ENCODE measurements around the gene ECSIT. TPM values are rescaled to one million over a fixed set of nuclear protein-coding genes. Genes with fewer than 3 reads are reported as not detected.
"Not testable (repeated sequence)": the region's sequence is repeated elsewhere in the genome, so short reads cannot be mapped to it uniquely, and the experiment has no call there.

Gene ECSIT
- total RNA-seq, 3 donors from 2014 or later (not counting 1 experiment from before 2014, with no cell fraction given), result 23.6 to 24.5 (median 24.1) TPM

GRCh38 chr19:11566164-11566563 is 37.2 kb upstream of the ECSIT start:
- Mint-ChIP-seq H3K27me3 (ENCODE audit: low read depth in 2 of 2) (no peaks in the 10 kb centered on the region), H3K4me1 (peaks cover 7 to 9% of the 10 kb centered on the region in 2 donors), H3K27ac (peak overlapping the region in 1 of 2 donors; percentile 78), H3K9me3 (no peaks in the 10 kb centered on the region), H3K4me3 (peak overlapping the region; percentile 47), H3K36me3 (no peaks in the 10 kb centered on the region)
- H3K27me3 ChIP-seq (ENCODE audit: control insufficient read depth, insufficient read depth, low read length), result no peaks in the 10 kb centered on the region
- intact Hi-C loops (cut with micrococcal nuclease), result no loop called here
- H3K9me3 ChIP-seq (ENCODE audit: control insufficient read depth, insufficient read depth, low read length), result no peaks in the 10 kb centered on the region
- no peak for TF ChIP-seq CTCF (IDR thresholded peaks at IDR 0.05)
- H3K4me3 ChIP-seq (ENCODE audit: low read length), result no peak overlapping the region
- WGBS (ENCODE audit: insufficient coverage), result 85% methylated on average over 2 of the region's 2 CpGs
- H3K36me3 ChIP-seq (ENCODE audit: control insufficient read depth, insufficient read depth, low read length), result no peaks in the 10 kb centered on the region
- DNase-seq (no peak), ATAC-seq (no peak)
- peaks cover 15% of the 10 kb centered on the region for H3K4me1 ChIP-seq (ENCODE audit: control insufficient read depth, insufficient read depth, low read length)
- no peak overlapping the region for H3K27ac ChIP-seq (ENCODE audit: low read length)

GRCh38 chr19:11565649-11565980 is 36.7 kb upstream of the ECSIT start:
- WGBS (ENCODE audit: insufficient coverage), result 81% methylated on average over 3 of the region's 5 CpGs
- H3K36me3 Mint-ChIP-seq; H3K27me3 ChIP-seq (ENCODE audit: control insufficient read depth, insufficient read depth, low read length); H3K4me3 Mint-ChIP-seq; H3K4me3 ChIP-seq (ENCODE audit: low read length); H3K27me3 Mint-ChIP-seq (ENCODE audit: low read depth in 2 of 2); H3K27ac Mint-ChIP-seq; ATAC-seq; H3K27ac ChIP-seq (ENCODE audit: low read length); intact Hi-C loops (cut with micrococcal nuclease); DNase-seq; H3K36me3 ChIP-seq (ENCODE audit: control insufficient read depth, insufficient read depth, low read length); H3K9me3 Mint-ChIP-seq; H3K9me3 ChIP-seq (ENCODE audit: control insufficient read depth, insufficient read depth, low read length): not testable (repeated sequence)
- H3K4me1 ChIP-seq (ENCODE audit: control insufficient read depth, insufficient read depth, low read length), result peaks cover 15% of the 10 kb centered on the region
- H3K4me1 Mint-ChIP-seq, result peaks cover 7 to 11% of the 10 kb centered on the region in 2 donors

- 86% methylated on average over 6 of the region's 6 CpGs for WGBS (ENCODE audit: insufficient coverage)
- H3K9me3 ChIP-seq (ENCODE audit: control insufficient read depth, insufficient read depth, low read length); H3K4me3 Mint-ChIP-seq; DNase-seq; intact Hi-C loops (cut with micrococcal nuclease); H3K36me3 Mint-ChIP-seq; H3K27me3 Mint-ChIP-seq (ENCODE audit: low read depth in 2 of 2); H3K4me3 ChIP-seq (ENCODE audit: low read length); H3K27ac ChIP-seq (ENCODE audit: low read length); H3K27ac Mint-ChIP-seq; H3K36me3 ChIP-seq (ENCODE audit: control insufficient read depth, insufficient read depth, low read length); H3K9me3 Mint-ChIP-seq; ATAC-seq; H3K27me3 ChIP-seq (ENCODE audit: control insufficient read depth, insufficient read depth, low read length): not testable (repeated sequence)
- H3K4me1 Mint-ChIP-seq, result peaks cover 16 to 21% of the 10 kb centered on the region in 2 donors
- H3K4me1 ChIP-seq (ENCODE audit: control insufficient read depth, insufficient read depth, low read length), result peaks cover 26% of the 10 kb centered on the region
These were observed 35.3 kb upstream of the ECSIT start for GRCh38 chr19:11564082-11564807.

GRCh38 chr19:11563532-11563931 is 34.6 kb upstream of the ECSIT start:
- H3K9me3 ChIP-seq (ENCODE audit: control insufficient read depth, insufficient read depth, low read length), result no peaks in the 10 kb centered on the region
- H3K27ac ChIP-seq (ENCODE audit: low read length), result no peak overlapping the region
- no peaks in the 10 kb centered on the region for H3K27me3 Mint-ChIP-seq (ENCODE audit: low read depth in 2 of 2)
- 90% methylated on average over 8 of the region's 8 CpGs for WGBS (ENCODE audit: insufficient coverage)
- no peaks in the 10 kb centered on the region for H3K9me3 Mint-ChIP-seq
- no peaks in the 10 kb centered on the region for H3K27me3 ChIP-seq (ENCODE audit: control insufficient read depth, insufficient read depth, low read length)
- intact Hi-C loops (cut with micrococcal nuclease), result no loop called here
- no peak overlapping the region for H3K4me3 Mint-ChIP-seq
- no peak overlapping the region for H3K27ac Mint-ChIP-seq
- DNase-seq (no peak), ATAC-seq (no peak)
- no peak for TF ChIP-seq CTCF (IDR thresholded peaks at IDR 0.05)
- H3K36me3 Mint-ChIP-seq, result no peaks in the 10 kb centered on the region
- no peaks in the 10 kb centered on the region for H3K36me3 ChIP-seq (ENCODE audit: control insufficient read depth, insufficient read depth, low read length)
- peaks cover 18 to 25% of the 10 kb centered on the region in 2 donors for H3K4me1 Mint-ChIP-seq
- H3K4me1 ChIP-seq (ENCODE audit: control insufficient read depth, insufficient read depth, low read length), result peaks cover 23% of the 10 kb centered on the region
- H3K4me3 ChIP-seq (ENCODE audit: low read length), result no peak overlapping the region
